NCI-H2081 (cell line): ENCODE data around the gene EGF.
"Not testable (repeated sequence)": the region's sequence is repeated elsewhere in the genome, so short reads cannot be mapped to it uniquely, and the experiment has no call there.

Experiments
- DNase-seq, 2 experiments: peaks; one replicate each; lab custom pipeline; 2025; lab: John Stamatoyannopoulos, UW

EGF gene

DNA sequence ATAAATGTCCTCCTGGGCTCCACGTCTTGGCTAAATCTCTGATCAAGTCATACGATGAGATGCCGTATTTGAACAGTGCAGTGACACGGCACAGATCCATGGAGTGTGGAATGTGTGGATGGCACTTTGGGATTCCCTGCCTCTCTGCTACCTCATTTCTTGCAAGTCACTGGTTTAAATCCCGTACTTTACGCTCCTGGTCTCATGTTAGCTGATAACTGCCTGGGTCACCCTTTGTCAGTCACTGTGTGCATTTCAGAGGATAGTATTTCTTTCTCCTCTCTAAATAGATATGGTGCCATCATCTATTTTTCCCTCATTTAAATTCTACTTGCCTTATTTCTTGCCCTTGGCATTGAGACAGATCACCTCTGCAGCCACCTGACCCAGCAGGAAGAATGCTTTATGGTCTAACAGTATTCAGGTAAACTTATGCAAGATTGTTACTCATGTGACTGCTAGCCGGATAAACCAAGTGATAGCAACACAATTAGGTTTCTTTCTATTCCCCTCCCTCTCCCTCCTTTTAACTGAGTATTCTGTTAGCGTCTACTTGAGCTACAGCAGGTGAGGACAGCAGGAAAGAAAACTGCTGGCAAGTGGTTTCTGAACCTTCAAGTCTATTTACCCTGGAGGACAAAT, 2.8 kb downstream of the EGF start:
- DNase-seq, result no peak

DNA sequence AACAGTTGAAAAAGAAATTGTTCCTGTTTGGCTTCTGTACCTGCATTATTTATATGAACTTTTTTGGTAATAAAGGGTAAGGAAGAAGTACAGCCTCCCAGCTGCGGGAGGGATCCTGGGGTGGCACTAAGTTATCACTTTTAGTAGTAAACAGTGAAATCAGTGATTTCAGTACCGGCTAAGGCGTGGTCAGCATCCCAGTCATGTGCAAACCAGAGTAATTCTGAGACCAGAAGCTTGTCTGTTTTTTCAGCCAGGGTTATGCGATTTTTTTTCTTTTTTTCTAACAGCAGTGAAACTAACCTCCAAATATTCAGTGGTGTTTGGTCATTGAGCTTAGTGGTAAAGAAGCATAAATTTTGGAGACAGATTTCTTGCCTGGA, 3.3 kb downstream of the EGF start:
- DNase-seq, result no peak

GRCh38 chr4:109921384-109921808, 8.7 kb downstream of the EGF start:
- DNase-seq, result no peak

DNA sequence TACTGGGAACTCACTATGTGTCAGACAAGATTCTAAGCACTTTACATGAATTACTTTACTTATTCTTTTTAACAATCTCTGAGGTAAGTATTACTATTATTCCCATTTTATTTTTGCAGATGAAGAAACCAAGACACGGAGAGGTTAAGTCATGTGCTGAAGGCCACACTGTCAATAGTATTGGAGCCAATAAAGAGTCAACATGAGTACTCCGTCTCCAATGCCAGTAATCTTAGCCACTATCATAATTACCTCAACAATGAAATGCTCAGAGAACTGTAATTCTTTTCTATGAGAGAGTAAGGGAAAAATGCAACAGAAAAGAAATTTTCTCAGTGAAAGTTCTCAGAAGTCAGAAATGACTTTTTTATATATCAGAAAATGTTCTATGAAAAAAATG, 12.7 kb downstream of the EGF start:
- DNase-seq, result no peak

- DNase-seq, result no peak
Observed at GRCh38 chr4:109928327-109929045, 15.8 kb downstream of the EGF start.

DNA sequence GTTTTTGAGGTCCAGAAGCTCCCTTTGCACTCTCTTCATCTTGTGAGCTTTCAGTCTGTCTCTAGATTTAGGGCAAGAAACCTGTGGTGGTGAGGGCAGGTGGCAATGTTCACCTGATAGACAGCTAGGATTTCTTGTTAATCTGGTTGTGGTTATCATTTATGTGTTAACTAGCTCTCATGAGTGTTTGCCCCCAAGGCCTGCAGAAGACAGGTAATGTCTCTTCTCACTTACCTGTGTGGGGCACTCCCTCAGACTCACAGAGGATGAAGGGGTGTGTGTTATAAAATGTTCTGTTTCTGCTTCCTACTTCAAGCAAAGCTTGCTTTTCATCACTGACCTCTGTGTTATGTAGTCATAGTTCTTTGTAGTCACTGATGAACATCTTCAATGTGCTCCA, 17.8 kb downstream of the EGF start:
- DNase-seq, result no peak

DNA sequence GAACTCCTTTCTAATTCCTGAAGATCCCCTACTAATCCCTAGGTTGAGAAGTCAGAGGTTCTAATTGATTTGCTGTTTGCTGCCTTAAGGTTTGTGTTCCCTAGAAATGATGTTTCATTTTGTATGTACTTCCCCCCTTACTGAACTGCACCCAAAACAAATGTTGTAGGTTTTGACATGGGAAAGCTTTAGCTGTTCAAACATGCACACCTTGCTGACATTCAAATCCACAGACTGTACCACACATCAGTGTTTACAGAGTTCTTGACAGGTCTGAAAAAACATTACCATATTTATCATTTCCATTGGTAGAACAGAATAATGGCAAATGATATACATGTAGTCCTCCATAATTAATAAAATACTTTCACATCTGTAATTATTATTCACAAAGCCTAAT, 18.2 kb downstream of the EGF start:
- no peak for DNase-seq

GRCh38 chr4:109931318-109931717, 18.6 kb downstream of the EGF start:
- DNase-seq, result no peak

- DNase-seq, result not testable (repeated sequence)
Observed at GRCh38 chr4:109937352-109937751, 24.7 kb downstream of the EGF start.

DNA sequence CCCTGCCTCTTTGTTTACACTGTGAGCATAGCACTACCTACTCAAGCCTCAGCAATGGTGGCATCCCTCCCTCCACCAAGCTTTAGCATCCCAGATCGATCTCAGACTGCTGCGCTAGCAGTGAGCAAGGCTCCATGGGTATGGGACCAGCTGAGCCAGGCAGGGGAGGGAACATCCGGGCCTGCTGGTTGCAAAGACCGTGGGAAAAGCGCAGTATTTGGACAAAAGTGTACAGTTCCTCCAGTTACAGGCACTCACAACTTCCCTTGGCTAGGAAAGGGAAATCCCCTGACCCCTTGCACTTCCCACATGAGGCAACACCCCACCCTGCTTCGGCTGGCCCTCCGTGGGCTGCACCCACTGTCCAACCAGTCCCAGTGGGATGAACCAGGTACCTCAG, 26.5 kb downstream of the EGF start:
- DNase-seq, result no peak

- no peak for DNase-seq
Observed at GRCh38 chr4:109942292-109942926, 29.7 kb downstream of the EGF start.

GRCh38 chr4:109943745-109944144, 31.1 kb downstream of the EGF start:
- no peak for DNase-seq

DNA sequence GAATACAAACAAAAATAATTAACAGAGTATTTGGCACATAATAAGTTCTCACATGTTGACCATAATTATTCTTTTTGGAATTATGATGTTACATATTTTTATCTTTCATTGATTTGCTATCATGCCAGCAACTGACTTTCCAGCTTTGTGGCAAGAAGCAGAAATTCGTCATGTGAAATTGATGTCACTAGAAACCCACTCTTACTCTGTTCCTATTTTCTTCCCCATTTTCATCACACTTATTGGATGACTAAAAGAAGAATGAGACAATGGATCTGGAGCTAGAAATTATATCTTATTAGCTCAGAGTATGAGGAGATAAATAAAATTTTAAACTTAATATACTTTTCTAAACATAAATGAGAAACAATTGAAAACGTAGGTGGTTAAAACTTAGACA, 31.9 kb downstream of the EGF start:
- no peak for DNase-seq

- no peak for DNase-seq
Observed at GRCh38 chr4:109945056-109945455, 32.4 kb downstream of the EGF start.

GRCh38 chr4:109946120-109946519, 33.4 kb downstream of the EGF start:
- DNase-seq, result no peak

GRCh38 chr4:109947457-109947856, 34.8 kb downstream of the EGF start:
- no peak for DNase-seq

- DNase-seq, result no peak
Observed at GRCh38 chr4:109947918-109948317, 35.2 kb downstream of the EGF start.

DNA sequence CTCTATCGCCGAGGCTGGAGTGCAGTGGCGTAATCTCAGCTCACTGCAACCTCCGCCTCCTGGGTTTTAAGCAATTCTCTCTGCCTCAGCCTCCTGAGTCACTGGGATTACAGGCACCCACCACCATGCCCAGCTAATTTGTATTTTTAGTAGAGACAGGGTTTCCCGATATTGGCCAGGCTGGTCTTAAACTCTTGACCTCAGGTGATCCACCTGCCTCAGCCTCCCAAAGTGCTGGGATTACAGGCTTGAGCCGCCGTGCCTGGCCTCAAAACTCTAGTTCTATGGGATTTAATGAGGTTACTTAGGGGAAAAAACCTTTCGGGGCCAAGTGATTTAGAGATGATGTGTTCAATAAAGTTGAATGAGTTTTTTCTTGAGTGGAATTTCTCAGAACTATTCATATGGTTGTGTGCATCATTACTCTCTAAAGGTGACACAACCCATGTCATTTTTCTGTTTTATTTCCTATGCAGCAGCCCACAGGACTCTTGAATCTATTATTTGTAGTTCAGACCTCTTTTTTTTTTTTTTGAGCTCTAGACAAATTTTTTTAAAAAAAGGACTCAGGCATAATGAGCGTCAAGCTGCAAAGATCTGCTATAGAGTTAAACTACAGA, 36.5 kb downstream of the EGF start:
- not testable (repeated sequence) for DNase-seq

- DNase-seq, result no peak
Observed at GRCh38 chr4:109952612-109953011, 39.9 kb downstream of the EGF start.

DNA sequence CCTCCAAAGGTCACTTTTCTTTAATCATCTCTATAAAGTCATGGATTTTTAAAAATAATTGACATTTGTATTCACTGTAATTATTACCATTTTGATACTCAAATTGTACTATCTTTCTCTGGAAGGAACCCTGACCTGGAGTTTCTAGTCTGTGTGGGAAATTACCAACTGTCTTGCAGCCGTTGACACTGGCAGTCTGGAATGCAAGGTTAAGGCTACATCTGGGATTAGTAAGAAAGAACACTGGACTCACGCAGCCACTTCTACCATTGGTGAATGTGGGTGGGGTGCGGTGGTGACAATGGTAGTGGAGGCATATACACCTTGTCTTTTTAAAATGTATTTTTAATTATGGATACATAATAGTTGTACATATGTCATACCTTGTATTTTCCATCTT, 40.9 kb downstream of the EGF start:
- no peak for DNase-seq

DNA sequence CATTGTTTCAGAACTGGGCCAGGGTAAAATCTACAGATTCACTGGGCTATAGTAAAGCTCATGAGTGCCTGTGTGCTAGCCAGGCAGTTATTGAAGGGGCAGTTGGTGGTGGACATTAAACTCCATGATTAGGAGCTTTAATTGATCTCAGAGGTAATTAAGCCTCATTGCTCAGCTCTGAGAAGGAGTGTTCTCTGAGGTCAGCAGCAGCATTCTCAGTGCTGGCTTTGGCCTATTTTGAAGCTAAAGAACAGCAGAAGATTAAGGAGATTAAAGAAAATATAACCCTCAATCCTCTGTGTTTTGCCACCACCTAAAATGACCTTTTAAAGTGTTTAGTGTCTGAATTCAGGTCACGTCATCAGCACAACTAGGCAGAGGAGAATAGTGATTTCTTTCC, 42.5 kb downstream of the EGF start:
- no peak for DNase-seq

- DNase-seq, result no peak
Observed at GRCh38 chr4:109957227-109957626, 44.5 kb downstream of the EGF start.

DNA sequence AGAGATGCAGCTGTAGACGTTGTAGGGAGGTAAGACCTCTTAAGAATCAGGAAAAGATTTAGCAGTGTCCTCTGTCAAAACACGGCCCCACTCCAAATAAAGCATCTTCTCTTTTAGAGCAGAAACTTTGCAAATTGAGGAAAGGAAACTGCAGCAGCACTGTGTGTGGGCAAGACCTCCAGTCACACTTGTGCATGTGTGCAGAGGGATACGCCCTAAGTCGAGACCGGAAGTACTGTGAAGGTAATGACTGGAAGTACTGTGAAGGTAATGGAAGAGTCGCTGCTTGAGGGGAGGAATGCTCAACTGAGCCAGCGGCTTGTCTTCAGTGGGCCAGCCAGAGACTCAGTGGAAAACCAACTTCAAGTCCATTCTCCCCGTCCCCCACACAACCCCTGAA, 46.5 kb downstream of the EGF start:
- DNase-seq, result no peak
